GM12801 (cell line): ENCODE results near the gene SMTN.

Experiments
- CTCF ChIP-seq: IDR thresholded peaks from one replicate; pipeline ENCODE4 v1.5.1; 2011; ENCODE audit warnings: control low read depth; ENCODE audit not compliant: insufficient read length; ENCODE audit errors: extremely low read depth

Gene SMTN

DNA sequence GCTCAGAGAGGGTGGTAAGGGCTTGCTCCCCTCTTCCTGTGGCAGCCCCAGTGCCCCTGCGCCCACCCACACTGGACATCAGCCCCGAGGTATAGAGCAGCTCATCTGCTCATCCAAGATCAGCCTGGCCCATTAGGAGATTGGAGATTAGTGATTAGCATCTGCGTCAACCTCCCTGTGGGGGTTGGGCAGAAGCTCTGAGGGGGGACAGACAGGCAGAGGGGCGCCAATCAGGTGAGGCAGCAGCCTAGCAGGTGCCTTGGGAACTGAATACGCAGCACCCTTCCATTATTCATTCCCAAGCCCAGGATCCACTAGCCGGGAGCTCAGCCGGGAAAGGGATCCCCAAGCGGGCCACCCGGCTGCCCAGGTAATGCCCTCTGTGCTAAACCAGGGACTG, 11.0 kb downstream of the SMTN start:
- no peak for TF ChIP-seq CTCF

DNA sequence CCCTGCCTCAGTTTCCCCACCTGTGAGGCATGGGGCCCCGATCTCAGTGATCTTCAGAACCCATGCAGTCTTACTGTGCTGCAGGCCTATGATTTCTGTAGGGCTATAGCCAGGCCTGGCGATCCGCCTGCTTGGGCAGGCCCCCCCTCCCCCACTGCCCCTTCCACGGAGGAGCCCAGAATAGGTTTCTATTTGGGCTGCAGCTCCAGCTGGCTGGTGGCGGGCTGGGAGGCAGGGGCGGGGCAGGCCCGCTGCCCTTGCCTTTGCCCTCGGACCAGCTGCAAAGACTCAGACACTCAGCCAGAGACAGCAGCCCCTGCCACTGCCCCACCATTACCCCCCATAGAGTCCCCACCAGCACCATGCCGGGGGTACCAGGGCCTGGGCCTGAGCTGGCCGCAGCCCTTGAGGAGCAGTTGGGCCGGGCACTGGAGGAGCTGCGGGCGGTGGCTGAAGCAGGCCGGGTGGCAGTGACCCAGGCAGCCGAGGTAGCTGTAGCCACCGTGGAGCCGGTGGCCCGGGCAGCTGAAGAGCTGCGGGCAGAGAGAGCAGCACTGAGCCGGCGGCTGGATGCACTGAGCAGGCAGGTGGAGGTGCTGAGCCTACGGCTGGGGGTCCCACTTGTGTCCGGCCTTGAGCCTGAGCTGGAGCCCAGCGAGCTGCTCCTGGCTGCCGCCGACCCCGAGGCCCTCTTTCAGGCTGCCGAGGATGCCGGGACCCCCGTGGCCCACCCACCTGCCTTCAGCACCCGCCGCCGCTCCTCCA, 12.2 kb downstream of the SMTN start:
- TF ChIP-seq CTCF: no peak

DNA sequence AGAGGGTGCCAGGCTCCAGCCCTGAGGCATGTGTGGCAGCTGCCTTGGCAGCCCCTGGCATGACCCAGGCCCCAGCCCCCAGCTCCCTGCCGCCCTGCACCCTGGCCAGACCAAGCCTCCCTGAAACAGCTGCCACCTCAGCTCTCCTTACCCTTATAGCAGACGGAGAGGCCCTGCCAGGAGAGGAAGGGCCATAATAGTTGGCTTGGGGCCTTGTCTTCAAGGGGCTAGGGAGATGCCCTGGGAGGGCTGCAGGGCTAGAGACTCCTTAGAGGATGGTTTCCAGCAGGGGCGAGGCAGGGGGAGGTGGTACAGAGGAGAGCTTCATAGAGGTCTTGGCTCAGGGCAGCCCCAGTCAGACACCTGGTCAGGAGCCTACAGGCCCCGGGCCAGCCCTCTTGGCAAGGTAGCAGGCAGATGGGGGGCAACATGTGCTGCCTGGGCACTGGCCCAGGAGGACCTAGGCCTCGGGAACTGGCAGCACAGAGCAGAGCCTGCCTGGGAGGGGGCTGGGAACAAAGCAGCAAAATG, 13.0 kb downstream of the SMTN start:
- no peak for TF ChIP-seq CTCF

- no peak for TF ChIP-seq CTCF
Observed at GRCh38 chr22:31094741-31095140, 13.6 kb downstream of the SMTN start.

DNA sequence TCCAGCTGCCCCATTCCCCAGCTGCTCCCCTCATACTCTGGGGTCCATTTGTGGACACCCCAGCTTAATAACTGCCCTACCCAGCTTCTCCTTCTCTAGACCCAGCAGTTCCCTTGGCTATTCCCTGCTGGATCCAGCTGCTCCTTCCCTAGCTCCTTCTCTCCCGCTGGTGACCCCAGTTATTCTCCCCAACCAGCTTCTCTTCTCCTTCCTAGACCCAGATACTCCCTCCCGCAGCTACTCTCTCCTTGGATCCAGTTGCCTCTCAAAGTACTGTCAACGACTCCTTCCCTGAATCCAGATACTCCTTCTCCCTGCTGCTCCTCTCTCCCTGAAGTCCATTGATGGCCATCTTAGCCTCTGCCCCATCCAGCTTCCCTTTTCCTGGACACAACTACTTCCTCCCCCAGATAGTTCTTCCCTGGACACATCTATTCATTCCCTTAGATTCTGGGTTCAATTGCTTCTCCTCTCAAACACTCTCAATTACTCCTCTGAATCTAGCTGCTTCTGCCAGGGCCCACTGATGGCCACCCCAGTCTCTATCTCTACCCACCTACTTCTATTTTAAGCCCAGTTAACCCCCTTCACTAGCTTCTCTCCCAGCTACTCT, 14.6 kb downstream of the SMTN start:
- TF ChIP-seq CTCF: no peak

- no peak for TF ChIP-seq CTCF
Observed at GRCh38 chr22:31096657-31097279, 15.7 kb downstream of the SMTN start.

DNA sequence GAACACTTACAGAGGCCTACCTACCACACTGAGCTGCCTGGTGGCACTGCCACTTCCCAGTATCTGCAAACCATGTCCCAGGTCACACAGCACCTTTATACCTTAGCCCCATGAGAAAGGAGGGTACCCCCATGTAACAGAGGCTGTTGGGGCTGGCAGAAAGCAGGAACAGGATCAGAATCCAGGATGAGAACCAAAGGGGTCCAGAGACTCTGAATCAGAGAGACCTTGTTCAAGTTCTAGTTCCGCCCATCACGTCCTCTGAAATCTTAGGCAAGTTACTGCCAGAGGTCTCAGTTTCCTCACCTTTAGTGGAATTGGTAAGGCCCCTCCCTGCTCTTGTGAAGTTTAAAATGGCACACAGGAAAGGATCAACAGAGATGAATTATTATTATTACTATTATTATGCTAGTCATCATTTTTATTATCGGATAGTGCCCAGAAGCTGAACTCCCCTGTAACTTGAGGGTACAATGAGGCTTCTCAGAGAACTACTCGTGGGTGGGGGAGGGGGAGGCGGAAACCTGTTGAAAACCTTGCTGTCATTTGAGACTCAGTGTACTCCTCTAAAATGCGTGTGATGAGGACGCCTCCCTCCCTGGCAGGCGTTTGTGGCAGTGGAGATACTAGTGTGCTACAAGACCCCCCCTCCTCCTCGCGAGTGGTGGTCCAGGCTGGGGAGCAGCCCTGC, 17.0 kb downstream of the SMTN start:
- no peak for TF ChIP-seq CTCF
